ENCODE data around the gene MIDN.

GRCh38 chr19:1290703-1291651, 42.6 kb downstream of the MIDN start:
- TF ChIP-seq CTCF (conservative IDR thresholded peaks at IDR 0.05) (no peak), ZFX (IDR thresholded peaks at IDR 0.05) (no peak)
